Loucy (cell line): ENCODE data around the gene RUFY1.

Source experiments
- H2AFZ ChIP-seq: fragments of 200-600 bp; sonication (generic); 2 replicates; pipeline ENCODE4 v1.6.0; 2016; ENCODE audit warnings: antibody characterized with exemption, mild to moderate bottlenecking, low read length, moderate library complexity
- H3F3A ChIP-seq: fragments of 200-600 bp; 2 replicates; pipeline ENCODE4 v1.6.0; 2016; ENCODE audit warnings: antibody characterized with exemption, low read depth, mild to moderate bottlenecking
- H3K27me3 ChIP-seq: fragments of 200-600 bp; sonication (generic); 2 replicates; pipeline ENCODE4 v1.6.1; 2014; ENCODE audit warnings: low read length, mild to moderate bottlenecking; ENCODE audit not compliant: insufficient read depth, poor library complexity, severe bottlenecking
- H3K36me3 ChIP-seq: fragments of 200-600 bp; sonication (generic); 2 replicates; pipeline ENCODE4 v1.6.1; 2016; ENCODE audit warnings: low read length; ENCODE audit not compliant: insufficient read depth
- H3K4me1 ChIP-seq: fragments of 200-600 bp; sonication (generic); 2 replicates; pipeline ENCODE4 v1.5.1; 2014; ENCODE audit warnings: low read length, mild to moderate bottlenecking; ENCODE audit not compliant: insufficient read depth, poor library complexity, severe bottlenecking
- H3K4me2 ChIP-seq: fragments of 200-600 bp; sonication (generic); 2 replicates; pipeline ENCODE4 v1.6.0; 2014; ENCODE audit warnings: antibody characterized with exemption, low read length, low read depth, mild to moderate bottlenecking; ENCODE audit not compliant: poor library complexity, severe bottlenecking
- H3K4me3 ChIP-seq: fragments of 200-600 bp; sonication (generic); 2 replicates; pipeline ENCODE4 v1.5.1; 2014; ENCODE audit warnings: low read length, mild to moderate bottlenecking, mixed read lengths; ENCODE audit not compliant: poor library complexity, severe bottlenecking
- H3K79me2 ChIP-seq: fragments of 200-600 bp; sonication (generic); 2 replicates; pipeline ENCODE4 v1.6.1; 2014; ENCODE audit warnings: low read length; ENCODE audit not compliant: insufficient read depth
- H3K9ac ChIP-seq: fragments of 200-600 bp; sonication (generic); 2 replicates; pipeline ENCODE4 v1.6.0; 2014; ENCODE audit warnings: mild to moderate bottlenecking, low read depth, low read length, moderate library complexity; ENCODE audit not compliant: poor library complexity, severe bottlenecking
- H3K9me2 ChIP-seq: fragments of 200-600 bp; sonication (generic); replicated peaks from 2 replicates; pipeline ENCODE4 v1.6.1; 2016; ENCODE audit warnings: low read depth, low read length, mixed read lengths
- H3K9me3 ChIP-seq: fragments of 200-600 bp; sonication (generic); 2 replicates; pipeline ENCODE4 v1.6.1; 2014; ENCODE audit warnings: mild to moderate bottlenecking, antibody characterized with exemption, low read length, low read depth; ENCODE audit not compliant: insufficient read depth
- H4K20me1 ChIP-seq: fragments of 200-600 bp; sonication (generic); 2 replicates; pipeline ENCODE4 v1.6.0; 2014; ENCODE audit warnings: antibody characterized with exemption, low read length, mild to moderate bottlenecking; ENCODE audit not compliant: insufficient read depth, poor library complexity, severe bottlenecking
- CTCF ChIP-seq: fragments of 200-600 bp; sonication (generic); conservative IDR thresholded peaks from 2 replicates; pipeline ENCODE4 v1.5.1; 2014; ENCODE audit warnings: mild to moderate bottlenecking, antibody characterized with exemption, low read length
- EZH2phosphoT487 ChIP-seq: fragments of 200-600 bp; IDR thresholded peaks from 2 replicates; pipeline ENCODE4 v1.6.1; 2018; ENCODE audit warnings: antibody characterized with exemption, mild to moderate bottlenecking, moderate library complexity, borderline replicate concordance

RUFY1 gene

DNA sequence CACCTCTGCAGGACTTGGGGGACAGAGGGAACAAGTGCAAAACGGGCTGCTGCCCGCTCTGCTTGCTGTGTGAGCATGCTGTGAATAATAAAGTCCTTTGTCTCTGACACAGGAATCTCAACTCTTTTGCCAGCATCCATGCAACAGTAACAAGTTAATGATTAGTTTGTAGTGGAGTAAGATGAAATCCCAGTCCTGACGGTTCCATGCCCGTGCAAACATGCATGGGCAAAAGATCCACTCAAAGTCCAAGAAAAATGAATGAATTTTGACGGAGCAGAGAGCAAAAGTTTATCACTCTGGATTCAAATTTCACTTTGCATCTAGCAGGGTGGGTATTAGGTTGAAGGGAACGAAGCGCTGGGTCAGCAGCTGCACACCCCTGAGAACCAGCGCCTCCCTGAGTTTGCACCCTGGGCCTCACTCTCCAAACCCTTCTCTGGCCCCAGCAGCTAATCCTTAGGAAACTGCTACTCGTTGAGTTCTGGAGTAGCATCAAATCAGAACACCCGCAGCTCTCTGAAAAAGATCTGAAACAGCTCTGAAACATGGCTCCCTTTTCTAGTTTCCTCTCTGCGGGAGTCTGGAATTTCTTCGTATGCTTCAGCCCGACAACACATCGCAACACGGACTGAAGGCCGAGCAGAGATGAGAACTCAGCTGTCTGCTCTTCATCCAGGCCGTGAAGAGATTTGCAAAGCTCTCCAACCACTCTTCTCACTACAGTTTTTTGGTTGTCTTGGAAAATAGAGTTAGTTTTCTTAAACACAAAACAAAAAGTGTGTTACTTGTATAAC lies 45.6 kb upstream of the RUFY1 start:
- no peaks in the 10 kb centered on the region for H3F3A ChIP-seq
- no peaks in the 10 kb centered on the region for H3K9me3 ChIP-seq
- H3K4me2 ChIP-seq, result no peak overlapping the region
- H3K79me2 ChIP-seq, result no peaks in the 10 kb centered on the region
- no peaks in the 10 kb centered on the region for H4K20me1 ChIP-seq
- no peak overlapping the region for H2AFZ ChIP-seq
- H3K4me3 ChIP-seq, result no peak overlapping the region
- H3K9ac ChIP-seq, result no peak overlapping the region
- H3K4me1 ChIP-seq, result no peaks in the 10 kb centered on the region
- TF ChIP-seq EZH2phosphoT487 (no peak), CTCF (no peak)
- H3K27me3 ChIP-seq, result no peaks in the 10 kb centered on the region
- H3K9me2 ChIP-seq, result no peaks in the 10 kb centered on the region
- H3K36me3 ChIP-seq, result no peaks in the 10 kb centered on the region

- TF ChIP-seq CTCF, result no peak
- TF ChIP-seq EZH2phosphoT487, result no peak
These were observed 44.6 kb upstream of the RUFY1 start for GRCh38 chr5:179505636-179506261.

GRCh38 chr5:179509239-179509638 lies 41.1 kb upstream of the RUFY1 start:
- H3K4me1 ChIP-seq, result no peaks in the 10 kb centered on the region
- H3K9me3 ChIP-seq, result no peaks in the 10 kb centered on the region
- no peak overlapping the region for H3K4me2 ChIP-seq
- TF ChIP-seq EZH2phosphoT487, result no peak
- TF ChIP-seq CTCF, result no peak
- H3K36me3 ChIP-seq, result no peaks in the 10 kb centered on the region
- H3K79me2 ChIP-seq, result no peaks in the 10 kb centered on the region
- no peaks in the 10 kb centered on the region for H3K27me3 ChIP-seq
- no peaks in the 10 kb centered on the region for H3F3A ChIP-seq
- no peaks in the 10 kb centered on the region for H4K20me1 ChIP-seq
- no peaks in the 10 kb centered on the region for H3K9me2 ChIP-seq
- H3K4me3 ChIP-seq, result no peak overlapping the region
- H2AFZ ChIP-seq, result no peak overlapping the region
- no peak overlapping the region for H3K9ac ChIP-seq

More at GRCh38 chr5:179505636-179506261, 44.6 kb upstream of the RUFY1 start:
- H3F3A ChIP-seq, result no peaks in the 10 kb centered on the region
- no peaks in the 10 kb centered on the region for H3K36me3 ChIP-seq
- H3K4me2 ChIP-seq, result no peak overlapping the region
- no peaks in the 10 kb centered on the region for H3K9me3 ChIP-seq
- no peak overlapping the region for H2AFZ ChIP-seq
- no peak overlapping the region for H3K9ac ChIP-seq
- no peaks in the 10 kb centered on the region for H3K4me1 ChIP-seq
- H3K9me2 ChIP-seq, result no peaks in the 10 kb centered on the region
- no peaks in the 10 kb centered on the region for H3K79me2 ChIP-seq
- no peaks in the 10 kb centered on the region for H3K27me3 ChIP-seq
- no peaks in the 10 kb centered on the region for H4K20me1 ChIP-seq
- no peak overlapping the region for H3K4me3 ChIP-seq
